GM12865 (cell line): ENCODE results near the gene DCAF8.

Experiments
- DNase-seq: peaks from one replicate; pipeline ENCODE4 v3.0.0; 2010; ENCODE audit warnings: low read depth
- H3K4me3 ChIP-seq: 2 replicates; pipeline ENCODE4 v1.5.1; 2011; ENCODE audit warnings: mild to moderate bottlenecking, low read depth, low read length, control low read depth
- TF ChIP-seq, protein P1 (sequence below): IDR thresholded peaks from 2 replicates; pipeline ENCODE4 v1.5.1; 2011; ENCODE audit warnings: low read length, control low read depth, low read depth, inconsistent platforms; ENCODE audit not compliant: insufficient read depth; ENCODE audit errors: missing control alignments

Gene DCAF8

GRCh38 chr1:160193832-160194736 is 68.3 kb downstream of the DCAF8 start:
- TF ChIP-seq, protein P1, sequence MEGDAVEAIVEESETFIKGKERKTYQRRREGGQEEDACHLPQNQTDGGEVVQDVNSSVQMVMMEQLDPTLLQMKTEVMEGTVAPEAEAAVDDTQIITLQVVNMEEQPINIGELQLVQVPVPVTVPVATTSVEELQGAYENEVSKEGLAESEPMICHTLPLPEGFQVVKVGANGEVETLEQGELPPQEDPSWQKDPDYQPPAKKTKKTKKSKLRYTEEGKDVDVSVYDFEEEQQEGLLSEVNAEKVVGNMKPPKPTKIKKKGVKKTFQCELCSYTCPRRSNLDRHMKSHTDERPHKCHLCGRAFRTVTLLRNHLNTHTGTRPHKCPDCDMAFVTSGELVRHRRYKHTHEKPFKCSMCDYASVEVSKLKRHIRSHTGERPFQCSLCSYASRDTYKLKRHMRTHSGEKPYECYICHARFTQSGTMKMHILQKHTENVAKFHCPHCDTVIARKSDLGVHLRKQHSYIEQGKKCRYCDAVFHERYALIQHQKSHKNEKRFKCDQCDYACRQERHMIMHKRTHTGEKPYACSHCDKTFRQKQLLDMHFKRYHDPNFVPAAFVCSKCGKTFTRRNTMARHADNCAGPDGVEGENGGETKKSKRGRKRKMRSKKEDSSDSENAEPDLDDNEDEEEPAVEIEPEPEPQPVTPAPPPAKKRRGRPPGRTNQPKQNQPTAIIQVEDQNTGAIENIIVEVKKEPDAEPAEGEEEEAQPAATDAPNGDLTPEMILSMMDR, result no peak
- H3K4me3 ChIP-seq, result no peak overlapping the region
- DNase-seq, result no peak

GRCh38 chr1:160193091-160193819 is 69.1 kb downstream of the DCAF8 start:
- TF ChIP-seq, protein P1, result peak; percentile 93
- H3K4me3 ChIP-seq, result no peak overlapping the region

GRCh38 chr1:160192234-160192633 is 70.1 kb downstream of the DCAF8 start:
- H3K4me3 ChIP-seq, result no peak overlapping the region
- TF ChIP-seq, protein P1, result no peak
- no peak for DNase-seq

More at GRCh38 chr1:160193091-160193819, 69.1 kb downstream of the DCAF8 start:
- peak; percentile 89 for DNase-seq

DNA sequence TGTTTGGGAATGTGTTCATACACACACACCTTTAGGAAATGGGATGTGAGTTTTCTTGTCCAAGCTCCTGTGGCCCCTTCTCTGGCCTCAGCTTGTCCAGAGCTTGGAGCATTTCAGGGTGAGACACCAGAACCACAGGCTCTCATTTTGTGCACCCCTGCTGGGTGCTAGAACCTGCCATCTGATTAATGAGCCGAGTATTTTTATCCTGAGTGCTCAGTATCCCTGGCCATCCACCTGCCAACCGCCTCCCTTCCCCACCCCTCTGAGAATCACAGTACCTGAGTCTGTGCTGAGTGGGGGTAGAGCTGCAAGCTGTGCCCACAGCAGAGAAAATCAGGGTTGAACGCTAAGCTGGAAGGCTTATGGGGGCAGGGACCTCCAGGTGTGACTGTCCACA is 70.6 kb downstream of the DCAF8 start:
- H3K4me3 ChIP-seq, result no peak overlapping the region
- TF ChIP-seq, protein P1, result no peak
- no peak for DNase-seq

GRCh38 chr1:160189649-160190625 is 72.4 kb downstream of the DCAF8 start, which contains the start of gene CASQ1:
CASQ1 (plus strand) TSS chr1:160190575; CDS start chr1:160190752, 177 bp downstream.
- no peak for DNase-seq

More at GRCh38 chr1:160189649-160190625, 72.4 kb downstream of the DCAF8 start, which contains the start of gene CASQ1:
- TF ChIP-seq, protein P1, result no peak
- H3K4me3 ChIP-seq, result no peak within 1 kb of the TSS
